PFSK-1 (cell line): ENCODE results near the gene RPTOR.
A peak's percentile ranks its signal among the peaks of the same experiment; 100 is the strongest.

Source experiments
- FOXP2 ChIP-seq: optimal IDR thresholded peaks from 2 replicates; pipeline ENCODE3; 2011; ENCODE audit warnings: borderline replicate concordance, control low read depth, inconsistent platforms; ENCODE audit not compliant: insufficient read depth; ENCODE audit errors: extremely low read length, extremely low read depth
- POLR2AphosphoS5 ChIP-seq: IDR thresholded peaks from 2 replicates; pipeline ENCODE4 v1.6.1; 2012; ENCODE audit warnings: low read depth, mild to moderate bottlenecking, control low read depth, low read length, moderate library complexity
- REST ChIP-seq, 2 experiments: IDR thresholded peaks; 2 replicates each; pipeline versions ENCODE4 v1.6.1 to v1.8.0; 2011 to 2012; ENCODE audit warnings: low read depth in 2 of 2, low read length in 2 of 2, control low read depth in 1 of 2, inconsistent platforms in 1 of 2, mild to moderate bottlenecking in 1 of 2, moderate library complexity in 1 of 2; ENCODE audit not compliant: insufficient read depth in 1 of 2
- SIN3A ChIP-seq: IDR thresholded peaks from 2 replicates; pipeline ENCODE4 v1.6.1; 2012; ENCODE audit warnings: mild to moderate bottlenecking, low read length, moderate library complexity, borderline replicate concordance; ENCODE audit not compliant: insufficient read depth
- TAF1 ChIP-seq: IDR thresholded peaks from 2 replicates; pipeline ENCODE4 v1.6.1; 2012; ENCODE audit warnings: low read length, control low read depth, borderline replicate concordance; ENCODE audit not compliant: insufficient read depth

RPTOR gene

DNA sequence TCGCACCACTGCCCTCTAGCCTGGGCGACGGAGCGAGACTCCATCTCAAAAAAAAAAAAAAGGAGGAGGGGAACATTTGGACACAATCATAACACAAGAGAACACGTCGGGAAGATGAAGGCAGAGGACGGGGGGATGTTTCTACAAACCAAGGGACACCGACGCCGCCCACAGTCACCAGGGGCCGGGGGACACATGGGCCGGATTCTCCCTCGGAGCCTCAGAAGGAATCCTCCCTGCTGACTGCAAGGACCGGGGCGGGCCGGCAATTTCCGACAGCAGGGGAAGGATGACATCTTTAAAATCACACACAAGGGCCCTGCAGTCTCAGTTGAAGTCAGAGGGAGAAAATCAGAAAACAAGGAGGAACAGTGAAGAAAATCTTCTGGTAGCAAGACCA lies 438.9 kb downstream of the RPTOR start:
- no peak for TF ChIP-seq POLR2AphosphoS5
- TF ChIP-seq FOXP2 = no peak
- no peak for TF ChIP-seq REST (IDR thresholded peaks at IDR 0.05; ENCODE audit: insufficient read depth in 1 of 2, low read depth in 2 of 2, low read length in 2 of 2)
- TF ChIP-seq TAF1 = no peak
- TF ChIP-seq SIN3A = no peak

DNA sequence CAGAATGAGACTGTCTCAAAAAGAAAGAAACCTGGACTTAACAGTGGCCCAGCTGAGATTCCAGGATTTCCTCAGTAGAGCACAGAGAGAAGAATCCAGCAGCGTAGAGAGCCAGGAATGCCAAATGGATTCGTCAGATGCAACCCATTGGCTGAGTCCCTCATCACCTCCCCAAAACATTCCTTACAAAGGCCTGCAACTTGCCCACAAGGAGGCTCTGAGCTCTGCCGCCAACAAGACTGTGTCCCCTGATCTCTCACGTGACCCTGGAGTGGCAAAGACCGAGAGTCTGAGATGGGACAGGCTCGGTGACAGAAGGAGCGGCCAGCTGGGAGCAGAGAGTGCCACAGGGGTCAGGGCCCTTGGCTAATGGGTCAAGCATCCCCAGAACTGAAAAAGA lies 440.1 kb downstream of the RPTOR start:
- no peak for TF ChIP-seq TAF1
- TF ChIP-seq SIN3A = no peak
- no peak for TF ChIP-seq REST (IDR thresholded peaks at IDR 0.05; ENCODE audit: insufficient read depth in 1 of 2, low read depth in 2 of 2, low read length in 2 of 2)
- TF ChIP-seq FOXP2 = no peak
- no peak for TF ChIP-seq POLR2AphosphoS5

DNA sequence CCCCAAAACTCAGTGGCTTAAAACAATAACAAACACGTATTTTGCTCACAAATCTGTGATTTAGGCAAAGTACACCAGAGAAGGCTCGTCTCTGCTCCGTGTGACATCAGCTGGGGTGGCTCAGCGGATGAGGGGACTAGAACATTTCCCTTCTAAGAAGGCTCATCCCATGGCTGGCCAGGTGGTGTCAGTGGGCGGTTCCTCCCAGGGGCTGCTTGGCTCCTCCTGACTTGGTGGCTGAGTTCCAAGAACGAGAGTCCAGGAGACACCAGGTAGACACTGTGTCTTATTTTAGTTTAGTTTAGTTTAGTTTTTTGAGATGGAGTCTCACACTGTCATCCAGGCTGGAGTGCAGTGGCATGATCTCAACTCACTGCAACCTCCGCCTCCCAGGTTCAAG lies 441.4 kb downstream of the RPTOR start:
- peak in 1 of 2 experiments; percentile 6; a peak in 1 of 4 replicates for TF ChIP-seq REST (IDR thresholded peaks at IDR 0.05; ENCODE audit: insufficient read depth in 1 of 2, low read depth in 2 of 2, low read length in 2 of 2)
- TF ChIP-seq TAF1 = 0 out of 2 replicates have a peak, but pooled peaks have one; percentile 14
- TF ChIP-seq SIN3A = no peak

DNA sequence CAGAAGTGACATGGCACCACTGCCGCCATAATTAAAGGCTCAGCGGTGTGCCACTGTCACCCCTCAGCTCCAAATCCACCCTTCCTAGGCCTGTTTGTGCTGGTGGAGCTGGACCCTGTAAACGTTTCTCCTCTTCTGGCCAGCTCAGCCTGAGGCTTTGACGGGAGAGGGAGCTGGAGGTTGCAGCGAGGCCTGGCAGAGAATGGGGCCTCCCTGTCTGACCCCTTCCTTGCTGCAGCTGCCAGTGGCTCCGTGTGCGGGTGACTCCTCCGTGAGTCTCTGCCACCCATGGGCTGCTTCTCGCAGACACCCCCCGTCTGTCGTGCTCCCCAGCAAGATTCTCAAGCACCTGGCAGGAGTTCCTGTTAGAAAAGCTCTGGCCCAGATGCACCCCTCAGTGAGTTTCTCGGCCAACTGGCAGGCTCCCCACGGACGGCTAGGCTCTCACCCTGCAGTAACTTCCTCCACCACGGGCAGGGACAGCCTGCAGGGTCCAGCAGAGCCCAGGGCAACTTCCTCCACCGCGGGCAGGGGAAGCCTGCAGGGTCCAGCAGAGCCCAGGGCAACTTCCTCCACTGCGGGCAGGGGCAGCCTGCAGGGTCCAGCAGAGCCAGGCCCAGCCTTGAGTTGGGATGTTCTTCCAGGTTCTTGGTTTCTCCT lies 442.3 kb downstream of the RPTOR start:
- peak; percentile 63 for TF ChIP-seq POLR2AphosphoS5
- no peak for TF ChIP-seq TAF1
- TF ChIP-seq SIN3A = 0 out of 2 replicates have a peak, but pooled peaks have one; percentile 30
- no peak for TF ChIP-seq FOXP2
- TF ChIP-seq REST (IDR thresholded peaks at IDR 0.05; ENCODE audit: insufficient read depth in 1 of 2, low read depth in 2 of 2, low read length in 2 of 2) = no peak
